Stimulated activated naive CD8-positive, alpha-beta T cell treated with anti-CD3 and anti-CD28 coated beads, Interleukin-15, Interleukin-2, amounts not matched to agents 100 ng/mL and 50 ng/mL, for 24 hours (primary cell): ENCODE data around the gene KRT9.
"Not testable (repeated sequence)": the region's sequence is repeated elsewhere in the genome, so short reads cannot be mapped to it uniquely, and the experiment has no call there.

ENCODE experiments used
- H3K27ac Mint-ChIP-seq: one replicate; pipeline ENCODE4 v1.8.0; 2021; ENCODE audit warnings: mild to moderate bottlenecking, mixed read lengths
- H3K27me3 Mint-ChIP-seq: one replicate; pipeline ENCODE4 v1.8.0; 2021; ENCODE audit warnings: mixed read lengths
- H3K36me3 Mint-ChIP-seq: one replicate; pipeline ENCODE4 v1.8.0; 2021; ENCODE audit warnings: low read depth, mixed read lengths
- H3K4me1 Mint-ChIP-seq: one replicate; pipeline ENCODE4 v1.8.0; 2021; ENCODE audit warnings: low read depth, mixed read lengths
- H3K4me3 Mint-ChIP-seq: one replicate; pipeline ENCODE4 v1.8.0; 2021; ENCODE audit warnings: mild to moderate bottlenecking, mixed read lengths
- H3K9me3 Mint-ChIP-seq: one replicate; pipeline ENCODE4 v1.8.0; 2021; ENCODE audit warnings: mixed read lengths

KRT9 gene

DNA sequence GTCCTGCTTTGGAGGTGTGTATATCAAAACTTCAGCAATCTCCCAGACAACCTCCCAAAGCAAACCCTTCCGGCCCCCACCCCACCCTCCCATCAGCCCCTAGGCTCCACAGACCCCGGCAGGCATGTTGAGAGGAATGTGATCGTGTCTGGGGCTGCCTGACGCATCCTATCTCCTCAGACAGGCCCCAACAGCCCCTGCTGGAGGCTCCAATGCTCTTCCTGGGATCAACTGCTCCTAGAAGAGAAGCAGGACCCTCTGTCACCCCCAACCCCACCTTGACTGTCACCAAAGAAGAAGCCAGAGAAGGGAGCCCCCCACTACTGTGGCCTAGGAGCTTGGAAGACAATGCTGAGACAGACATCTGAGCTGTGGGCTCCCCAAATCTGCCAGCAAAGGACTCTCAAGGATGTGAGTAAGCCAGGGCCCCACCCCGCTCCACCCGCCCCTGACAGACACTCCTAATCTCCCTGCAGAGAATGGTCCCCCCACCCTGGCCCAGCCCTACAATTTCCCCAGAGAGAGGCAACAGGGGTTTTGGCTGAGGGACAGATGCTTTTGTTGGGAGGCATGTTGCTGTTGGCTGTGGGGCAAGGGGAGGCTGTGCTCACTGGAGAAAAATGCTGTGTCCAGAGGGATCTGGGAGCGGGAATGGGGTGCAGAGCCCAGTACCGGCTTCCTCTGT lies 16.4 kb upstream of the KRT9 start:
- H3K4me3 Mint-ChIP-seq: no peak overlapping the region
- H3K27ac Mint-ChIP-seq: no peak overlapping the region
- H3K27me3 Mint-ChIP-seq: peaks cover 9% of the 10 kb centered on the region
- H3K9me3 Mint-ChIP-seq: no peaks in the 10 kb centered on the region
- no peaks in the 10 kb centered on the region for H3K36me3 Mint-ChIP-seq
- H3K4me1 Mint-ChIP-seq: no peaks in the 10 kb centered on the region

DNA sequence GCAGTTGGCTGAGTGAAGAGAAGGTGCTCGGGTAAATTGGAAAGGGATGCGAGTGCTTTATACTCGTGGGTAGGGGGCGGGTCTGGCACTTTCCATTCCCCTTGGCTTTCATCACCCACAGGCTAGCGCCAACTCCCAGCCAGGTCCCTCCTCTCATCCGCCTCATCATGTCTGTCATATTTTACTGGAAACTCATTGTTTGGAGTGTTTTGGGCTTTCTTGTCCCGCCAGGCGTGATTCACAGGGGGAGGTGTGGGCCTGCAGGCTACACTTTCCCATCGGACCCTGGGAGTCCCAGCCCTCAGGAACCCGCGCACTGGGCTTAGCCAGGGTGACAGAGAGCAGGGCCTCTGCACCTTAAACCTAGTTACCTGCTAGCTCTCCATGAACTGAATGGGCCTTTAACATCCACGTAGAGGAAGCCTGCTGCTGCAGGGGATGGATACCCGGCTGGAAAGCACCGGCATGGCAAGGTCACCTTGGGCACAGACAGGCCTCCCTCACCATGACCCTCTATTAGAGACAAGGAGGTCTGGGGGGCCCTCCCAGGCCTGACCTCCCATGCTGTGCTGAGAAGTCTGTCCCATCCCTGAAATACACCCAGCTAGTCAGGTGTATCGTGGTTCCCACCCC lies 15.1 kb upstream of the KRT9 start, which contains the start of gene KRT14:
Gene KRT14, minus strand, starts transcription at position 33 of the 633 bp plus-strand sequence. CDS start 61 bp downstream, outside the sequence.
- Mint-ChIP-seq H3K36me3 (no peaks in the 10 kb centered on the region), H3K27ac (no peak within 1 kb of the TSS), H3K9me3 (no peaks in the 10 kb centered on the region), H3K4me1 (no peaks in the 10 kb centered on the region), H3K4me3 (no peak within 1 kb of the TSS), H3K27me3 (peaks cover 15% of the 10 kb centered on the region)

DNA sequence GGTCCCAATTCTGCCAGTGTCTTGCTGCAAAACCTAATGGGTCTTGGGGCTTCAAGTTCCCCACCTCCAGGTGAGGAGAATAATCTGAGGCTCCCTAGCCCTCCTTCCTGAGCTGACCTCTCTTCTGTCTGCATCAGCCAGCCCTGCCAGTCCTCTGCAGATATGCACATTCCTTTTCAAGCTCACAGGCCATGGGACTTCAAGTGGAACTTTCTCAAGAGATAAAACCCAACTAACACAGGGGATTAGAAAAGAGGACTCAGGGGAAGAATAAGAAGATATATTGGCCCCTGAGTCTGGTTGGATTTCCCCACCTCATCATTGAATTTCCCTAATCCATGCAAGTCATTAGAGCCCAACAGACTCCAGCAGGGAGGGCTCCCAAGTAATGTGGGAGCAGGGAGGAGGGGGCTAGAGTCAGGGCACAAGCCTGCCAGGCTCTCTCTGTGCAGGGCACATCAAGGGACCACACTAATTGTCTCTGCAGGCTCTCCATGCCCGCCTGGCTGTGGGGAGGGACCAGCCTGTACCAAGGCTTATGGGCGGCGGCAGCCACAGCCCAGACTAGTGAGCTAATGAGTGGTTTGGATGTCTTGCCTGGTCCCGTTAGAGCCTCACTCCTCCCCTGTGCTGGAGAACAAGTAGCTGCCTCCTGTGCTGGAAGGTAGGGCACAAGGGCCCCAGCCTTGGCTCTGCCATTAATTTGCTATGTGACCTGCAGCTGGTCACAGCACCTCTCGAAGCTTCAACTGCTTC lies 13.6 kb upstream of the KRT9 start:
- Mint-ChIP-seq H3K9me3 (no peaks in the 10 kb centered on the region), H3K4me3 (no peak overlapping the region), H3K27ac (no peak overlapping the region), H3K27me3 (peaks cover 22% of the 10 kb centered on the region), H3K36me3 (no peaks in the 10 kb centered on the region), H3K4me1 (no peaks in the 10 kb centered on the region)

DNA sequence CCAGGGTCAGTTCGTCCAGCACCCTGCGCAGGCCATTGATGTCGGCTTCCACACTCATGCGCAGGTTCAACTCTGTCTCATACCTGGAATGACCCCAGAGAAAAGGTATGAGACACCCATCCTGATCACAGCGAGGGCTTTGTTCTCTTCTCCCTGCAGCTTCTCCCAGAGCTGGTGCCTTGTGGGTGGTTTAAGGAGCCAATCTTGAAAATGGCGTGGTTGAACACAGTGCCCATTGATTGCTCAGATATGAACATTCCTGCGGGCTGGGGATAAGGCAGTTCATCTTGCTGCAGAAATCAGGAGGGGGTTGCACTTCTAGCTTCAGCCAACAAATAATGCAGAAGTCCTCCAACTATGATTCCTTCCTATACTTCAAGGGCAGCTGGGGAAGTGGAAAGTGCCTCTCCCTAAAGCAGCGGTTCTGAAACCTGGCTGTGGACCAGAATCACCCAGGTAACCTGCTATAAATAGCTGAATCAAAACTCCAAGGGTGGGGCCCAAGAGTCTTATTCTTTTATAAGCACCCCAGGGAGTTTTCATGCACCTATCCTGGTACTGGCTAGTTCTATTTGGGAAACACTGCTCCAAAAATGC lies 12.6 kb upstream of the KRT9 start:
- H3K27me3 Mint-ChIP-seq: peaks cover 32% of the 10 kb centered on the region
- H3K36me3 Mint-ChIP-seq, H3K9me3 Mint-ChIP-seq, H3K4me3 Mint-ChIP-seq, H3K4me1 Mint-ChIP-seq, H3K27ac Mint-ChIP-seq: not testable (repeated sequence)

- Mint-ChIP-seq H3K4me3 (no peak overlapping the region), H3K27me3 (peaks cover 39% of the 10 kb centered on the region), H3K27ac (no peak overlapping the region), H3K4me1 (no peaks in the 10 kb centered on the region), H3K9me3 (no peaks in the 10 kb centered on the region), H3K36me3 (no peaks in the 10 kb centered on the region)
Observed at GRCh38 chr17:41583137-41584127, 11.6 kb upstream of the KRT9 start.

DNA sequence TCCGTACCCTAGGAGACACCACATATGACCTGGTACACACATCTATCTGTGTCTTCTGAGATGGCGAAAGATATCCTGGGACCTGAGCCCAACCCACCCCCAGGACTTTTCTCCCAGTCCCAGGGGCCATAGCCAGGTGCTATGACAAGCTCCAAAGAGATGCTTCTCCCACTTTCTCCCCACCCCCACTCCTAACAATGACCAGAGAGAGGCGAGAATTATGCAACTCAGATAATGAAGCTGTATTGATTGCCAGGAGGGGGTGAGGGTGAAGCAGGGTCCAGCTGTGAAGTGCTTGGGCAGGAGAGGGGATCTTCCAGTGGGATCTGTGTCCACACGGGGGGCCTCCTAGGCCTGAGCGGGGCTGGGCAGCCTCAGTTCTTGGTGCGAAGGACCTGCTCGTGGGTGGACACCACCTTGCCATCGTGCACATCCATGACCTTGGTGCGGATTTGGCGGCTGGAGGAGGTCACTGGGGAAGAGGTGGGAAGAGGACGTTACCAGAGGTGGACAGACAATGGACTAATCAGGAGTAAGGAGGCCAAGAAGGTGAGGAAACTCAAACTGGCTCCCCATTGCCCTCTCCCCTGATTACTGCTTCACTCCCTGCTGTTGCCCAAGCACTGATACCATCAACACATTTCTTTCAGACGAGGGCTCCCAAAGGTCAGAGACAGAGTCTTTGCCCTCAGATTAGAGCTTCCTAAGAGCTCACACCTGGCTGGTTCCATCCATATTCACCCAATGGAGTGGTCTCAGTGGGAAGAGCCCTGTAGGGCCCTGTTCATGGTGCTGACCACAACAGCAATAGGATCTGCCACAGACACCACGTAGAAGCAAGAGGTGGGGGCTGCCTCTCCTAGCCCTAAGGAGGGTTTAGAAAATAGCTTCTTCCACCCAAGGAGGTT lies 10.5 kb upstream of the KRT9 start:
- peaks cover 47% of the 10 kb centered on the region for H3K27me3 Mint-ChIP-seq
- H3K9me3 Mint-ChIP-seq, H3K36me3 Mint-ChIP-seq, H3K4me1 Mint-ChIP-seq, H3K27ac Mint-ChIP-seq, H3K4me3 Mint-ChIP-seq: not testable (repeated sequence)

DNA sequence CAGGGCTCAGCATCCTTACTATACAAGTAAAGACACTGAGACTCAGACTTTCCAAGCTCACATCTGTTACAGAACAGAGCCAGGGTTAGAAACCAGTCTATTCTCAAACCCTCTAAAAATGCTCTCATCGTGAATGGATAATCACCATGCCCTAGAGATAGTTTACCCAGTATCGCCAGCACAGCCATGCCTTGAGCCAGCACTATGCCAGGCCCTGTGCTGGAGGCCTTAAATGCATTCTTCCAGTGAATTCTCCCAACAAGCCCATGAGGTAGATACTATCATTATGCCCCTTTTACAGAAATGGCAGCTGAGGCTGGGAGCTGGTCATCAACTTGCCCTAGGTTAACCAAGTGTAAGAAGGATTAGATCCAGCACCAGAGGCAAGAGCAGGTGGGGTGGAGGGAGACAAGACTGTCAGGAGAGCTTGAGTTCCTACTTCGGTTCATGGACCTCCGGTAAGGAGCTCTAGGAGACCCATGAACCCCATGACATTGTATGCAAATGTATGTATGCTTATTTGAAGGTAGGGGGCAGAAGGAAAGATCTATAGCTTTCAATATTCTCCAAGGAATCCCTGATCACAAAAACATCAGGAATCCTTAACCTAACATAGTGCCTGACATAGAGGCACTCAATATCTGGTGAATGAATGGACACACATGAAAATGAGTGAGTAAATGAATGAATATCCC lies 9.7 kb upstream of the KRT9 start:
- peaks cover 51% of the 10 kb centered on the region for H3K27me3 Mint-ChIP-seq
- no peaks in the 10 kb centered on the region for H3K36me3 Mint-ChIP-seq
- no peak overlapping the region for H3K27ac Mint-ChIP-seq
- no peak overlapping the region for H3K4me3 Mint-ChIP-seq
- no peaks in the 10 kb centered on the region for H3K4me1 Mint-ChIP-seq
- H3K9me3 Mint-ChIP-seq: no peaks in the 10 kb centered on the region

DNA sequence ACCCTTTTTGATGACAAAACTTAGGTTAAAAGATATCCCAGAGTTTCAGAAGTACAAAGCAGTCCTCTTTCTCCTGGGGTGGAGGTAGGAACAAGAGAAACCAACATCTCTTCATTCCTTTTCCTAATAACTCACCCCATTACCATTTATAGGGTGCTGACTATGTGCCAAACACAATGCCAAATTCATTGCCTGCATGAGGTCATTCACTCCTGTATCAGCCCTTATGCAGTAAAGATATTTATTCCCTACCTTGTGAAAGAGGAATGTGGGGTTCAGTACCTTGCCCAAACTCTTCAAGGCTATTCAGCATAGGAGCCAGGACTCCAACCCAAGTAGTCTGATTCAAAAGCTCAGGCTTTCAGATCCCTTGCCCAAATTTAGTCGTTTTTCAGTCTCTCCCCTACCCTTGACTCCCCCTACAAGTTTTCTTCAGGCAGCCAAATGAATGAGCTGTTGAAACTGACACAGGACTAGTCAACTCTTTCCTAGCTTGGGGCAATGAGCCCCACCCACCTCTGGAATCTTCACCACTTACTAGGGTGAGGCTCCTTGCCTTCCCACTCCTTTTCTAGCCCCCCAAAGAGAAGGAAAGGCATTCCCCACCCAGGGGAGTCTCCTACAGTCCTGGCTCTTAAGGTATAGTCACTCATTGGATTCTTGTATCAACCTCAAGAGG lies 9.0 kb upstream of the KRT9 start:
- no peak overlapping the region for H3K4me3 Mint-ChIP-seq
- no peak overlapping the region for H3K27ac Mint-ChIP-seq
- H3K36me3 Mint-ChIP-seq: no peaks in the 10 kb centered on the region
- peaks cover 56% of the 10 kb centered on the region for H3K27me3 Mint-ChIP-seq
- no peaks in the 10 kb centered on the region for H3K4me1 Mint-ChIP-seq
- H3K9me3 Mint-ChIP-seq: no peaks in the 10 kb centered on the region

GRCh38 chr17:41580244-41580575 lies 8.4 kb upstream of the KRT9 start:
- Mint-ChIP-seq H3K4me1 (no peaks in the 10 kb centered on the region), H3K4me3 (no peak overlapping the region), H3K9me3 (no peaks in the 10 kb centered on the region), H3K27ac (no peak overlapping the region), H3K27me3 (peaks cover 56% of the 10 kb centered on the region), H3K36me3 (no peaks in the 10 kb centered on the region)

DNA sequence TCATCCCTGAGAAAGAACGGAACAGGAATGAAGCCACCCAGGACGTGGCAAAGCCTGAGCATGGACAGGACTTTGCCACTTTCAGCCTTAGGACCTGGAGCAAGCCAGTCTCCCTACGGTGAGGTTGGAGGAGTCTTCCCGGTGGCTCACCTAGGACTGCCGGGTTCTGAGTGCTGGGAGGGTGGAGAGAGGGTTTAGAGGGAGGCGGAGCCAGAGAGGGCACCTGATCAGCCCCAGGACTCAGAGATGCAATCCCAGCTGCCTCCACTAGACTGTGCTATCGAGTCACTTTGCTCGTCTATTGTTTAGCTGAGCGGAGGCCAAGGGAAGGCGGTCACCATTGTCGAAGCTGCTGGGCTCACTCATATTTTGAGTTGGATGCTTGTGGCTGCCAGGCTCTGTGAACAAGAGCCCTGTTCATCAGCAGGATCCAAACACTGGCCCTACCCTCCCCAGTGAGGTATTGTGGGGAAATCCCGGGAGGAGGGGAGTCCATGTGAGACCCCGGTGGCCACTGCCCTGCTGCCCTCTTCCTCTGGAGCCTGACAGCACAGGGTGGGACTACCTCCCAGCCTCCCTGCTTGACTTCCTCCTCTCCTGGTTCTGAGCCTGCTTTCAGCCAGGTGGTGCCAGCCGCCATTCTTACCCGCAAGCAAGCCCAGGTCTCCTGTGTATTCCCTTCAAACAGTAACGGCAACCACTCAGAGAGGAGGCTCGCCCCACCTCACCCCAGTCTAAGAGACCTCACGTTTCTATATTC lies 7.8 kb upstream of the KRT9 start:
- Mint-ChIP-seq H3K36me3 (no peaks in the 10 kb centered on the region), H3K9me3 (no peaks in the 10 kb centered on the region), H3K4me1 (no peaks in the 10 kb centered on the region), H3K27ac (no peak overlapping the region), H3K27me3 (peaks cover 56% of the 10 kb centered on the region), H3K4me3 (no peak overlapping the region)

GRCh38 chr17:41578971-41579370 lies 7.1 kb upstream of the KRT9 start:
- H3K27ac Mint-ChIP-seq: no peak overlapping the region
- H3K4me3 Mint-ChIP-seq: no peak overlapping the region
- peaks cover 56% of the 10 kb centered on the region for H3K27me3 Mint-ChIP-seq

DNA sequence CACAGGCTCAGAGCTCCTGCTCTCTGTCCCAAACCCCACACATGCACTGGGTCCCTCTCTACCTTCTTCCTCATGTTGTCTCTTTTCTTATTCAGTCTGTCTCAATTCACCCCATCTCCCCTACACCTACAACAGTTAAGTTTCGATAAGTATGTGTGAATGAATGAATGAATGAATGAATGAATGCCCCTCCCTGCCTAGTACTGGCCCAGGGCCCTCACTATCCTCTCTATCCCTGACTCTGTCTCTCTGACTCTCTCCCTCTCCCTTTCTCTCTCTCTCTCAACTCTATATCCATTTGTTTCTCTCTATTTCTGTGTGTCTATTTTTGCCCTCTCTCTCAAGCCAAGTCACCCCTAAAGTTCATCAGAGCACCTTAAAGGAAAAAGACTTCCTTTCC lies 6.7 kb upstream of the KRT9 start:
- no peaks in the 10 kb centered on the region for H3K9me3 Mint-ChIP-seq
- no peak overlapping the region for H3K27ac Mint-ChIP-seq
- H3K4me1 Mint-ChIP-seq: no peaks in the 10 kb centered on the region
- peaks cover 56% of the 10 kb centered on the region for H3K27me3 Mint-ChIP-seq
- no peak overlapping the region for H3K4me3 Mint-ChIP-seq
- no peaks in the 10 kb centered on the region for H3K36me3 Mint-ChIP-seq

More at GRCh38 chr17:41578971-41579370, 7.1 kb upstream of the KRT9 start:
- H3K36me3 Mint-ChIP-seq: no peaks in the 10 kb centered on the region
- H3K9me3 Mint-ChIP-seq: no peaks in the 10 kb centered on the region
- no peaks in the 10 kb centered on the region for H3K4me1 Mint-ChIP-seq
